ENCODE data around the gene CMTM8. TPM values are rescaled to one million over a fixed set of nuclear protein-coding genes. Genes with fewer than 3 reads are reported as not detected.
"Not testable (repeated sequence)": the region's sequence is repeated elsewhere in the genome, so short reads cannot be mapped to it uniquely, and the experiment has no call there.

The CMTM8 gene
- total RNA-seq, 1 donor from 2014 or later, result 5.1 TPM

DNA sequence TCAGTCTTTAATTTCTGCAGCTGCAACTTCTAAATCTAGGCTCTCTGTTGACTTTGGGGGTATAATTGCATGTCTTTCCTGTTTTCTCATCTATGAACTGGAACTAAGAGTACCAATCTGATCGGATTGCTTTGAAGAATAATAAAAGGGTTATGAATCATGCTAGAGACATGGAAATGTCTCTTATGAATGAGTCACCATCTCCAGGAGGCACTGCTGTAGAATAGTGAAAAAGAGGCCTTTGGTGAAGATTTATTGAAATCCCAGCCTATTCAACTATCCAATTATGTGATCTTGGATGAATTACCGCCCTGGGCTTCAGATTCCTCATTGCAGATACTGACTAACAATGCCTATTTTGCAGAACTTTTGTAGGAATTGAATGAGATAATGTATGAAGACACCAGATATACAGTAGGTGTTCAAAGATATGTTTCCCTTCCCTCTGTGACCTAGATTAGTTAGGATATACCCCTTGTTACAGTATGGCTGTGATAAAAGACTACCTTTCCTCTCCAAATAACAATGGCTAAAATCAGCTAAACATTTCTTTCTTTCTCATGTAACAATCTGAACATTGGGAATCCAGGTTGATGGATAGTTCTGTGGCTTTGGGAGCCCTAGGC is 11.5 kb upstream of the CMTM8 start:
- no peak for DNase-seq (ENCODE audit: extremely low spot score, unreplicated experiment)
- Mint-ChIP-seq H3K9me3 (ENCODE audit: unreplicated experiment) (no peaks in the 10 kb centered on the region), H3K27me3 (ENCODE audit: unreplicated experiment) (no peaks in the 10 kb centered on the region), H3K27ac (ENCODE audit: unreplicated experiment) (no peak overlapping the region), H3K4me1 (ENCODE audit: unreplicated experiment) (peaks cover 40% of the 10 kb centered on the region), H3K36me3 (ENCODE audit: unreplicated experiment) (no peaks in the 10 kb centered on the region), H3K4me3 (ENCODE audit: unreplicated experiment) (no peak overlapping the region)
- TF ChIP-seq, protein P1, sequence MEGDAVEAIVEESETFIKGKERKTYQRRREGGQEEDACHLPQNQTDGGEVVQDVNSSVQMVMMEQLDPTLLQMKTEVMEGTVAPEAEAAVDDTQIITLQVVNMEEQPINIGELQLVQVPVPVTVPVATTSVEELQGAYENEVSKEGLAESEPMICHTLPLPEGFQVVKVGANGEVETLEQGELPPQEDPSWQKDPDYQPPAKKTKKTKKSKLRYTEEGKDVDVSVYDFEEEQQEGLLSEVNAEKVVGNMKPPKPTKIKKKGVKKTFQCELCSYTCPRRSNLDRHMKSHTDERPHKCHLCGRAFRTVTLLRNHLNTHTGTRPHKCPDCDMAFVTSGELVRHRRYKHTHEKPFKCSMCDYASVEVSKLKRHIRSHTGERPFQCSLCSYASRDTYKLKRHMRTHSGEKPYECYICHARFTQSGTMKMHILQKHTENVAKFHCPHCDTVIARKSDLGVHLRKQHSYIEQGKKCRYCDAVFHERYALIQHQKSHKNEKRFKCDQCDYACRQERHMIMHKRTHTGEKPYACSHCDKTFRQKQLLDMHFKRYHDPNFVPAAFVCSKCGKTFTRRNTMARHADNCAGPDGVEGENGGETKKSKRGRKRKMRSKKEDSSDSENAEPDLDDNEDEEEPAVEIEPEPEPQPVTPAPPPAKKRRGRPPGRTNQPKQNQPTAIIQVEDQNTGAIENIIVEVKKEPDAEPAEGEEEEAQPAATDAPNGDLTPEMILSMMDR (IDR thresholded peaks at IDR 0.05), result no peak

DNA sequence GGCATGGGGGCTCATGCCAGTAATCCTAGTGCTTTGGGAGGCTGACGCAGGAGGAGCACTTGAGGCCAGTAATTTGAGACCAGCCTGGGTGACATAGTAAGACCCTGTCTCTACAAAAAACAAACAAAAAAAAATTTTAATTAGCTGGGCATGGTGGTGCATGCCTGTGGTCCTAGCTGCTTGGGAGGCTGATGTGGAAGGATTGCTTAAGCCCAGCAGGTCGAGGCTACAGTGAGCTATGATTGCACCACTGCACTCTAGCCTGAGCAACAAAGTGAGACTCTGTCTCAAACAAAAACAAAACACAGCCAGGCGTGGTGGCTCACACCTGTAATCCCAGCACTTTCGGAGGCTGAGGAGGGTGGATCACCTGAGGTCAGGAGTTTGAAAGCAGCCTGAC is 9.7 kb upstream of the CMTM8 start:
- peaks cover 39% of the 10 kb centered on the region for H3K4me1 Mint-ChIP-seq (ENCODE audit: unreplicated experiment)
- H3K36me3 Mint-ChIP-seq (ENCODE audit: unreplicated experiment); H3K27ac Mint-ChIP-seq (ENCODE audit: unreplicated experiment); H3K9me3 Mint-ChIP-seq (ENCODE audit: unreplicated experiment); H3K4me3 Mint-ChIP-seq (ENCODE audit: unreplicated experiment); H3K27me3 Mint-ChIP-seq (ENCODE audit: unreplicated experiment): not testable (repeated sequence)
- peak; percentile 15 for DNase-seq (ENCODE audit: extremely low spot score, unreplicated experiment)

DNA sequence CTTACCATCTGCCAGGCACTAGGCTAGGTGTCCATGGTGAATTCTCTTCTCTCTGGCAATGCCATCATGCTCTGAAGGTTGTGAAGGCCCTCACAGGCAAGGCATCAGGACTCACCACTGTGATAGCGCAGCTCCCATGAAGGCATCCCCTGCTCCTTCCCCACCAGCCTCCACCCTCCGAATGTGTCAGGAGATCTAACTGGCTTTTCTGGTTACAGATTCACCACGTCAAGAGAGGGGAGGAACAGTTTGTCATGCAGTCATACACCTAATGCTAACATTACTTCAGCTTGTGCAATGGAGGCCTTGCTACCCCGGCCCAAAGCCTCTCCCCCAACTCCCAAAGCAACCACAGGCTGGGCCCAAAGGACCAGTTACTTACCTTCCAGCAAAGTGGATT is 8.9 kb upstream of the CMTM8 start:
- Mint-ChIP-seq H3K27ac (ENCODE audit: unreplicated experiment) (no peak overlapping the region), H3K4me3 (ENCODE audit: unreplicated experiment) (no peak overlapping the region), H3K4me1 (ENCODE audit: unreplicated experiment) (peaks cover 31% of the 10 kb centered on the region), H3K27me3 (ENCODE audit: unreplicated experiment) (no peaks in the 10 kb centered on the region), H3K9me3 (ENCODE audit: unreplicated experiment) (no peaks in the 10 kb centered on the region), H3K36me3 (ENCODE audit: unreplicated experiment) (no peaks in the 10 kb centered on the region)
- TF ChIP-seq, protein P1 (IDR thresholded peaks at IDR 0.05), result no peak
- DNase-seq (ENCODE audit: extremely low spot score, unreplicated experiment), result no peak

DNA sequence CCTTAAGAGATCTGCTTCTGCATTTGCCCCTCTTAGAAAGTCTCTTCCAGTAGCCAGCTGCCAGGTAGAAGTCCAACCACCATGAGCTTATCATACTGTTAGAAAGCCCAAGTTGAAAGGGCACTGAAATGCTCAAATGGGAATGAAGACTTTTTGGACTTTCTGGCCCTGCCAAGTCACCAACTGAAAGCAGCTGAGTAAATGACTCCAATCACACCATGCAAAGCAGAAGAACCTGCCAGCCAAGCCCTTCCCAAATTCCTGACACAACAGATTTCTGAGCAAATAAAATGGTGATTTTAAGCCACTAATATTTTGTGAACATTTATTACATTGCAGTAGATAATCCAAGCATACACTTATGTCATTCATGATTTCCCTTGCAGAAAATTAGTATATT is 2.1 kb upstream of the CMTM8 start:
- TF ChIP-seq, protein P1 (IDR thresholded peaks at IDR 0.05), result no peak
- H3K9me3 Mint-ChIP-seq (ENCODE audit: unreplicated experiment), result peaks cover 3% of the 10 kb centered on the region
- no peak for DNase-seq (ENCODE audit: extremely low spot score, unreplicated experiment)
- no peak overlapping the region for H3K27ac Mint-ChIP-seq (ENCODE audit: unreplicated experiment)
- H3K36me3 Mint-ChIP-seq (ENCODE audit: unreplicated experiment), result no peaks in the 10 kb centered on the region
- H3K4me3 Mint-ChIP-seq (ENCODE audit: unreplicated experiment), result no peak overlapping the region
- H3K27me3 Mint-ChIP-seq (ENCODE audit: unreplicated experiment), result no peaks in the 10 kb centered on the region
- peaks cover 15% of the 10 kb centered on the region for H3K4me1 Mint-ChIP-seq (ENCODE audit: unreplicated experiment)

DNA sequence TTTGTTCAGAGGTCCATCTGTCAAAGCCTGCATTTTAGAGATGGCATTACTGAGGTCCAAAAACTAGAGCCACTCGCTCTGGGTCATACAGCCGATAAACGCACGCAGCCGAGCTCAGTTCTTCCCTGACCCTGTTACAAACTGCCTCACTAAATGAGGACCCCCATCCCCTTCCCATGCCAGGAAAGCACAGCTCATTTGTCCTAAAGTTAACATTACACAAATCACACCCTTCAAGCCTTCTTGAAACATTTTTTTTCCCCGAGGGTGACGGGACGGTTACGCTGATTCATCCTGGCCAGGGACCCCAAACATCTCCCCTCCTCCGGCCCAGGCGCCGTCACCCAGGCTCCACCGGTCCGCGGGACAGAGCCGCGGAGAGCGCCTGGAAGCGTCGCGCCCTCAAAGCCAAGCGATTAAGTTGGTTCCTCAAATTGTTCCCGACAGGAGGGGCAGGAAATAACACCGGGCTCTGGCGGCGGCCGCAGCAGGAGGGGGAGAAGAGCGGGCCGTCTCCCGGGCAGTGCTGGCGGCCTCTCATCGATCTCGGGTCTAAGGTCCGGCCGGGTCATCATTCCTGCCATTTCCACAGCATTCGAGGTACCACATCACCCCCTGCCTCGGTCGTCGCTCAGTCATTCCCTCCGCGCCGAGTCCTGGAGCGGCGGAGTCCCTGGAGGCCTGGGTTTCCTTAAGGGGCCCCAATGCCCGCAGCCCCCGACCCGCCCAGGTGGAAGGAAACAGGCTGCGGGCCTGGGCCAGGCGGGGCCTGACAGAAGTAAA is 619 bp upstream of the CMTM8 start:
- Mint-ChIP-seq H3K4me3 (ENCODE audit: unreplicated experiment) (peak overlapping the region; percentile 68), H3K36me3 (ENCODE audit: unreplicated experiment) (no peaks in the 10 kb centered on the region), H3K27ac (ENCODE audit: unreplicated experiment) (no peak overlapping the region), H3K4me1 (ENCODE audit: unreplicated experiment) (peaks cover 13% of the 10 kb centered on the region), H3K27me3 (ENCODE audit: unreplicated experiment) (no peaks in the 10 kb centered on the region), H3K9me3 (ENCODE audit: unreplicated experiment) (peaks cover 3% of the 10 kb centered on the region)
- TF ChIP-seq, protein P1 (IDR thresholded peaks at IDR 0.05), result no peak
- DNase-seq (ENCODE audit: extremely low spot score, unreplicated experiment), result no peak
